ENCODE data around the gene OSTC.

OSTC gene

GRCh38 chr4:108620933-108621905, 29.2 kb upstream of the OSTC start:
- Histone ChIP-seq H3K36me3 (ENCODE audit: insufficient read depth, low read length) (peaks cover 47% of the 10 kb centered on the region; the same call in 1 of the 2 replicates), H2AFZ (ENCODE audit: low read length) (peak overlapping the region; percentile 12; the same call in 1 of the 2 replicates)
- TF ChIP-seq EZH2phosphoT487 (IDR thresholded peaks at IDR 0.05; ENCODE audit: borderline replicate concordance) (no peak), CTCF (conservative IDR thresholded peaks at IDR 0.05; ENCODE audit: low read length) (no peak)

GRCh38 chr4:108622022-108622421, 28.4 kb upstream of the OSTC start:
- no peaks in the 10 kb centered on the region for H3K9me2 ChIP-seq (replicated peaks; ENCODE audit: low read depth, low read length)
- H3K4me3 ChIP-seq (ENCODE audit: low read length, poor library complexity, severe bottlenecking), result peak overlapping the region; percentile 85
- H3K36me3 ChIP-seq (ENCODE audit: insufficient read depth, low read length), result peaks cover 55% of the 10 kb centered on the region; the same call in 1 of the 2 replicates
- H2AFZ ChIP-seq (ENCODE audit: low read length), result no peak overlapping the region
- H4K20me1 ChIP-seq (ENCODE audit: insufficient read depth, low read length, poor library complexity, severe bottlenecking), result peaks cover 54% of the 10 kb centered on the region
- H3K27me3 ChIP-seq (ENCODE audit: insufficient read depth, low read length, poor library complexity, severe bottlenecking), result peaks cover 7% of the 10 kb centered on the region
- H3F3A ChIP-seq (ENCODE audit: low read depth), result no peaks in the 10 kb centered on the region
- peaks cover 50% of the 10 kb centered on the region for H3K4me1 ChIP-seq (ENCODE audit: insufficient read depth, low read length, poor library complexity, severe bottlenecking)
- peak overlapping the region; percentile 95 for H3K4me2 ChIP-seq (ENCODE audit: low read depth, low read length, poor library complexity, severe bottlenecking)
- TF ChIP-seq EZH2phosphoT487 (IDR thresholded peaks at IDR 0.05; ENCODE audit: borderline replicate concordance) (no peak), CTCF (conservative IDR thresholded peaks at IDR 0.05; ENCODE audit: low read length) (no peak)
- H3K9ac ChIP-seq (ENCODE audit: low read depth, low read length, poor library complexity, severe bottlenecking), result peak overlapping the region; percentile 92
- H3K79me2 ChIP-seq (ENCODE audit: insufficient read depth, low read length), result peaks cover 59% of the 10 kb centered on the region
- no peaks in the 10 kb centered on the region for H3K9me3 ChIP-seq (ENCODE audit: insufficient read depth, low read depth, low read length)

More at GRCh38 chr4:108620933-108621905, 29.2 kb upstream of the OSTC start:
- peak overlapping the region; percentile 95 for H3K4me2 ChIP-seq (ENCODE audit: low read depth, low read length, poor library complexity, severe bottlenecking)
- H3K9me3 ChIP-seq (ENCODE audit: insufficient read depth, low read depth, low read length), result no peaks in the 10 kb centered on the region
- H3K9ac ChIP-seq (ENCODE audit: low read depth, low read length, poor library complexity, severe bottlenecking), result peak overlapping the region; percentile 92
- H4K20me1 ChIP-seq (ENCODE audit: insufficient read depth, low read length, poor library complexity, severe bottlenecking), result peaks cover 54% of the 10 kb centered on the region
- H3K27me3 ChIP-seq (ENCODE audit: insufficient read depth, low read length, poor library complexity, severe bottlenecking), result peaks cover 7% of the 10 kb centered on the region
- H3K9me2 ChIP-seq (replicated peaks; ENCODE audit: low read depth, low read length), result no peaks in the 10 kb centered on the region
- H3K79me2 ChIP-seq (ENCODE audit: insufficient read depth, low read length), result peaks cover 59% of the 10 kb centered on the region
- peak overlapping the region; percentile 85 for H3K4me3 ChIP-seq (ENCODE audit: low read length, poor library complexity, severe bottlenecking)
- H3F3A ChIP-seq (ENCODE audit: low read depth), result no peaks in the 10 kb centered on the region
- H3K4me1 ChIP-seq (ENCODE audit: insufficient read depth, low read length, poor library complexity, severe bottlenecking), result peaks cover 50% of the 10 kb centered on the region

GRCh38 chr4:108622828-108623227, 27.6 kb upstream of the OSTC start:
- Histone ChIP-seq H3F3A (ENCODE audit: low read depth) (no peaks in the 10 kb centered on the region), H3K36me3 (ENCODE audit: insufficient read depth, low read length) (peaks cover 63% of the 10 kb centered on the region; the same call in 1 of the 2 replicates), H3K79me2 (ENCODE audit: insufficient read depth, low read length) (peaks cover 59% of the 10 kb centered on the region), H3K4me1 (ENCODE audit: insufficient read depth, low read length, poor library complexity, severe bottlenecking) (peaks cover 50% of the 10 kb centered on the region), H2AFZ (ENCODE audit: low read length) (no peak overlapping the region), H3K27me3 (ENCODE audit: insufficient read depth, low read length, poor library complexity, severe bottlenecking) (peaks cover 7% of the 10 kb centered on the region), H3K4me2 (ENCODE audit: low read depth, low read length, poor library complexity, severe bottlenecking) (peak overlapping the region; percentile 95), H3K9ac (ENCODE audit: low read depth, low read length, poor library complexity, severe bottlenecking) (peak overlapping the region; percentile 92), H3K9me3 (ENCODE audit: insufficient read depth, low read depth, low read length) (no peaks in the 10 kb centered on the region), H3K9me2 (replicated peaks; ENCODE audit: low read depth, low read length) (no peaks in the 10 kb centered on the region), H3K4me3 (ENCODE audit: low read length, poor library complexity, severe bottlenecking) (peak overlapping the region; percentile 85), H4K20me1 (ENCODE audit: insufficient read depth, low read length, poor library complexity, severe bottlenecking) (peaks cover 54% of the 10 kb centered on the region)
- TF ChIP-seq EZH2phosphoT487 (IDR thresholded peaks at IDR 0.05; ENCODE audit: borderline replicate concordance), result no peak
- no peak for TF ChIP-seq CTCF (conservative IDR thresholded peaks at IDR 0.05; ENCODE audit: low read length)

Data from Loucy (cell line).